ENCODE measurements around the gene PARD3B. TPM values are rescaled to one million over a fixed set of nuclear protein-coding genes. Genes with fewer than 3 reads are reported as not detected.

PARD3B gene
- total and polyA plus RNA-seq, 2 of the 13 experiments (the other 11 are each of a cell fraction or from before 2014, with no cell fraction given) = 0.71 to 2.3 TPM

DNA sequence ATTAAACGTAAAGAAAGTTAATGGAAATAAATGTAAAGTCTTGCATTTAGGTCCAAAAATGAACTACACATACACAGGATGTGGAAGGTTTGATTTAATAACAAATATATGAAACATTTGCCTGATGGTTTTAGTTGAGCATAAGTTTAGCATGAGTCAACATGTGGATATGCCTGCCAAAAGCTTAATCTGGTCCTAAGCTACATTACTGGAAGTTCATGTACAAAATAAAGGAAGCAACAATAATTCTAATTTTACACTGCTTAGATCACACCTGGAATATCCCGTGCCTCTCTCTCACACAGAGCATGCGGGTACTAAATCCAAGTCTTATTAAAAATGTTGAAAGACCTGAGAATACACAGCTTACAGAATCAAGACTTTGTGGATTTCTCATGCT lies 860.5 kb downstream of the PARD3B start:
- H3K36me3 ChIP-seq (replicated peaks in 1 of 2; ENCODE audit: control insufficient read depth in 1 of 2, insufficient read depth in 2 of 2, low read length in 2 of 2) = no peaks in the 10 kb centered on the region
- H2AFZ ChIP-seq (ENCODE audit: low read length) = no peak overlapping the region
- BruUV-seq (replicated peaks) = no TSS peak
- no peak overlapping the region for H3K4me2 ChIP-seq (ENCODE audit: low read depth, low read length)
- intact Hi-C loops (cut with micrococcal nuclease; ENCODE audit: unreplicated experiment) (no loop called here), in situ Hi-C loops (cut with HindIII; ENCODE audit: extremely low pct_ligation_motif_present, low pct_unique_long_range_greater_than_20kb) (no loop called here)
- ATAC-seq (no peak), FAIRE-seq (no peak), DNase-seq (ENCODE audit: low spot score) (no peak)
- H3K4me3 ChIP-seq (replicated peaks in 1 of 3; ENCODE audit: insufficient read depth in 1 of 3, low read depth in 2 of 3, low read length in 3 of 3) = no peak overlapping the region
- no peak for TF ChIP-seq ZNF207 (IDR thresholded peaks at IDR 0.05; ENCODE audit: borderline replicate concordance)
- no peak for TF ChIP-seq ZNF720 (CRISPR knock-in tag; IDR thresholded peaks at IDR 0.05)
- no peaks in the 10 kb centered on the region for H3K9me3 ChIP-seq (ENCODE audit: low read length)
- ChIA-PET CTCF (ENCODE audit: low intra/inter-chr PET ratio, low total read pairs) (no interaction called here), POLR2A (no interaction called here)
- H3K4me1 ChIP-seq (ENCODE audit: insufficient read depth, low read length) = no peaks in the 10 kb centered on the region
- no peak overlapping the region for H3K27ac ChIP-seq (ENCODE audit: extremely low read length, insufficient read depth, low read length)
- H3K27me3 ChIP-seq (ENCODE audit: control insufficient read depth in 1 of 2, insufficient read depth in 2 of 2, low read length in 2 of 2) = no peaks in the 10 kb centered on the region
- H3K79me2 ChIP-seq (ENCODE audit: insufficient read depth, low read length) = no peaks in the 10 kb centered on the region
- no peaks in the 10 kb centered on the region for H4K20me1 ChIP-seq (ENCODE audit: insufficient read depth, low read length)
- WGBS (ENCODE audit: low lambda C conversion rate) = 57% methylated on average over 3 of the region's 3 CpGs
- no peak overlapping the region for H3K9ac ChIP-seq (ENCODE audit: insufficient read depth, low read depth, low read length)

DNA sequence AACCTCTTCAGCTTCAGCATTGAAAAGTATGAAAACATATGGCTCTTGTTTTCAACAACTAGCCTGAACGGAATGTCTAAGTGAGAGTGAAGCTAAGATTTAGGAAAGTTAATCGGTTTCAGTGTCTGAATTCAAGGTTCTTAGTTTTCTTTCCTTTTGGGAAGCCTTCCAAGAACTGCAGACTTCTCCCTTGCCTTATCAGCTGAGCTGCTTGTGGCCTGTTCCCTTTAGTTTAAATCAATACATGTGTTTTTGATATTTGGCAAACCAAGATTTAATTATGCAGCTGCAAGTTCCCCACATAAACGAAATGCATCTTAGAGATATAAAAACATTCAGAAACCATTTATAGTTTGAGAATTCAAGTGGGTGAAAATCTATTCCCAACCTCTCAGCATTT lies 862.7 kb downstream of the PARD3B start:
- Histone ChIP-seq H4K20me1 (ENCODE audit: insufficient read depth, low read length) (no peaks in the 10 kb centered on the region), H3K36me3 (replicated peaks in 1 of 2; ENCODE audit: control insufficient read depth in 1 of 2, insufficient read depth in 2 of 2, low read length in 2 of 2) (no peaks in the 10 kb centered on the region), H3K27me3 (ENCODE audit: control insufficient read depth in 1 of 2, insufficient read depth in 2 of 2, low read length in 2 of 2) (no peaks in the 10 kb centered on the region), H3K79me2 (ENCODE audit: insufficient read depth, low read length) (no peaks in the 10 kb centered on the region), H3K27ac (ENCODE audit: extremely low read length, insufficient read depth, low read length) (no peak overlapping the region), H3K4me3 (replicated peaks in 1 of 3; ENCODE audit: insufficient read depth in 1 of 3, low read depth in 2 of 3, low read length in 3 of 3) (no peak overlapping the region), H3K4me2 (ENCODE audit: low read depth, low read length) (no peak overlapping the region), H3K4me1 (ENCODE audit: insufficient read depth, low read length) (no peaks in the 10 kb centered on the region), H3K9ac (ENCODE audit: insufficient read depth, low read depth, low read length) (no peak overlapping the region), H2AFZ (ENCODE audit: low read length) (no peak overlapping the region), H3K9me3 (ENCODE audit: low read length) (no peaks in the 10 kb centered on the region)
- no TSS peak for BruUV-seq (replicated peaks)
- FAIRE-seq (no peak), ATAC-seq (no peak), DNase-seq (ENCODE audit: low spot score) (no peak)
- WGBS (ENCODE audit: low lambda C conversion rate) = 14% methylated on average over 3 of the region's 3 CpGs
- no peak for TF ChIP-seq HCFC1 (IDR thresholded peaks at IDR 0.05; ENCODE audit: low read depth, low read length)
- TF ChIP-seq, protein P1, sequence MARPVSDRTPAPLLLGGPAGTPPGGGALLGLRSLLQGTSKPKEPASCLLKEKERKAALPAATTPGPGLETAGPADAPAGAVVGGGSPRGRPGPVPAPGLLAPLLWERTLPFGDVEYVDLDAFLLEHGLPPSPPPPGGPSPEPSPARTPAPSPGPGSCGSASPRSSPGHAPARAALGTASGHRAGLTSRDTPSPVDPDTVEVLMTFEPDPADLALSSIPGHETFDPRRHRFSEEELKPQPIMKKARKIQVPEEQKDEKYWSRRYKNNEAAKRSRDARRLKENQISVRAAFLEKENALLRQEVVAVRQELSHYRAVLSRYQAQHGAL (CRISPR knock-in tag; IDR thresholded peaks at IDR 0.05; ENCODE audit: not compliant biosample characterization) = no peak
- intact Hi-C loops (cut with micrococcal nuclease; ENCODE audit: unreplicated experiment) = no loop called here
- in situ Hi-C loops (cut with HindIII; ENCODE audit: extremely low pct_ligation_motif_present, low pct_unique_long_range_greater_than_20kb) = no loop called here
- POLR2A ChIA-PET = no interaction called here
- CTCF ChIA-PET (ENCODE audit: low intra/inter-chr PET ratio, low total read pairs) = no interaction called here

Data from HepG2 (cell line).